ENCODE results near the gene INPP5D.

INPP5D gene

GRCh38 chr2:233218836-233219235, 158.7 kb downstream of the INPP5D start:
- H3K27ac ChIP-seq (ENCODE audit: low read length) = no peak overlapping the region
- TF ChIP-seq EZH2 (IDR thresholded peaks at IDR 0.05; ENCODE audit: borderline replicate concordance, low read depth, low read length, severe bottlenecking) = no peak
- no peak for TF ChIP-seq CTCF (IDR thresholded peaks at IDR 0.05; ENCODE audit: borderline replicate concordance, extremely low read depth, low read length, poor library complexity, severe bottlenecking)
- no peak overlapping the region for H3K4me2 ChIP-seq (ENCODE audit: insufficient read depth, low read length)
- H3K79me2 ChIP-seq (ENCODE audit: insufficient read depth, low read length) = no peaks in the 10 kb centered on the region
- ATAC-seq (ENCODE audit: insufficient read depth, low read depth) (no peak), DNase-seq (no peak)
- H3K4me1 ChIP-seq (ENCODE audit: insufficient read depth, low read length) = no peaks in the 10 kb centered on the region
- no peaks in the 10 kb centered on the region for H3K27me3 ChIP-seq (ENCODE audit: insufficient read depth, low read length, poor library complexity)
- H3K9me3 ChIP-seq (ENCODE audit: insufficient read depth, low read length, severe bottlenecking) = no peaks in the 10 kb centered on the region
- H3K9ac ChIP-seq (ENCODE audit: low read depth, low read length) = no peak overlapping the region
- no peaks in the 10 kb centered on the region for H4K20me1 ChIP-seq (ENCODE audit: insufficient read depth, low read length)
- no peak overlapping the region for H2AFZ ChIP-seq (ENCODE audit: low read depth, low read length)
- H3K4me3 ChIP-seq (ENCODE audit: low read depth in 1 of 2, low read length in 2 of 2) = no peak overlapping the region
- no peaks in the 10 kb centered on the region for H3K36me3 ChIP-seq (ENCODE audit: insufficient read depth, low read length)

DNA sequence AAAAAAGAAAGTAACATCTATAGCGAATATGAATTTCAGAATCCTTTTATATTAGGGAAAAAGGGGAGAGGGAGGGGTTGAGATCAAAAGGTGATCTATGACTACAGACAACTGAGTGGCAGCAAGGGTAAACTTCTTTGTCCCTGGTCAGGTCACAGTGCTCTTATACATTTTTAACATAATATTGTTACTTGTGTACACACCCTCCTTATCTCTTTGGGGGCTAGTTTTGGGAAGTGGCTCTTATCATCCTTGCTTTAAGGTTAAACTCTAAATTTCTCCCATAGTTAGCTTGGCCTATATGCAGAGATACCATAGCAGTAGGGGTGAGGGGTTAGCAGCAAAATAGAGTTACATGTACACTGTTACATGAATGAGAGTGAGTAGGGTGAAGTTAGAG, 159.7 kb downstream of the INPP5D start:
- no peaks in the 10 kb centered on the region for H3K79me2 ChIP-seq (ENCODE audit: insufficient read depth, low read length)

DNA sequence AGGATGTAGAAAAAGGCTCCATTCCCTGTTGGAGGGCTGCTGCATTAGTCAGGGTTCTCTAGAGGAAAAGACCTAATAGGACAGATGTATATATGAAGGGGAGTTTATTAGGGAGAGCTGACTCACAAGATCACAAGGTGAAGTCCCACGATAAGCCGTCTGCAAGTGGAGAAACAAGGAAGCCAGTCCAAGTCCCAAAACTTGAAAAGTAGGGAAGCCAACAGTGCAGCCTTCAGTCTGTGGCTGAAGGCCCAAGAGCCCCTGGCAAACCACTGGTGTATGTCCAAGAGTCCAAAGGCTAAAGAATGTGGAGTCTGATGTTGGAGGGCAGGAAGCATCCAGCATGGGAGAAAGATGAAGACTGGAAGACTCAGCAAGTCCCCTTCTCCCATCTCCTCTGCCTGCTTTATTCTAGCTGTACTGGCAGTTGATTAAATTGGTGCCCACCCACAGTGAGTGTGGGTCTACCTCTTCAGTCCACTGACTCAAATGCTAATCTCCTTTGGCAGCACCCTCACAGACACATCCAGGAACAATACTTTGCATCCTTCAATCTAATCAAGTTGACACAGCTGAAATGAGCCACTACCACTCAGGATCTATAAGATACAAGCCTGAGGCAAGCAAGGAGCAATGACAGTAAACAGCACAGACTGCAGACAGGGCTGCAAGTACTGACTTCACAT, 161.4 kb downstream of the INPP5D start:
- no peak overlapping the region for H3K27ac ChIP-seq (ENCODE audit: low read length)
- TF ChIP-seq CTCF (IDR thresholded peaks at IDR 0.05; ENCODE audit: borderline replicate concordance, extremely low read depth, low read length, poor library complexity, severe bottlenecking) (no peak), EZH2 (IDR thresholded peaks at IDR 0.05; ENCODE audit: borderline replicate concordance, low read depth, low read length, severe bottlenecking) (no peak)
- no peaks in the 10 kb centered on the region for H3K36me3 ChIP-seq (ENCODE audit: insufficient read depth, low read length)
- ATAC-seq (ENCODE audit: insufficient read depth, low read depth) = no peak
- H3K9me3 ChIP-seq (ENCODE audit: insufficient read depth, low read length, severe bottlenecking) = no peaks in the 10 kb centered on the region
- no peaks in the 10 kb centered on the region for H3K79me2 ChIP-seq (ENCODE audit: insufficient read depth, low read length)
- H3K9ac ChIP-seq (ENCODE audit: low read depth, low read length) = no peak overlapping the region
- H4K20me1 ChIP-seq (ENCODE audit: insufficient read depth, low read length) = no peaks in the 10 kb centered on the region
- no peak overlapping the region for H3K4me2 ChIP-seq (ENCODE audit: insufficient read depth, low read length)
- DNase-seq = no peak
- no peak overlapping the region for H3K4me3 ChIP-seq (ENCODE audit: low read depth in 1 of 2, low read length in 2 of 2)
- H3K27me3 ChIP-seq (ENCODE audit: insufficient read depth, low read length, poor library complexity) = no peaks in the 10 kb centered on the region
- H2AFZ ChIP-seq (ENCODE audit: low read depth, low read length) = no peak overlapping the region
- H3K4me1 ChIP-seq (ENCODE audit: insufficient read depth, low read length) = no peaks in the 10 kb centered on the region

More for the DNA sequence above, 159.7 kb downstream of the INPP5D start:
- Histone ChIP-seq H3K9ac (ENCODE audit: low read depth, low read length) (no peak overlapping the region), H3K36me3 (ENCODE audit: insufficient read depth, low read length) (no peaks in the 10 kb centered on the region), H3K27me3 (ENCODE audit: insufficient read depth, low read length, poor library complexity) (no peaks in the 10 kb centered on the region), H3K4me3 (ENCODE audit: low read depth in 1 of 2, low read length in 2 of 2) (no peak overlapping the region), H3K9me3 (ENCODE audit: insufficient read depth, low read length, severe bottlenecking) (no peaks in the 10 kb centered on the region), H4K20me1 (ENCODE audit: insufficient read depth, low read length) (no peaks in the 10 kb centered on the region), H3K27ac (ENCODE audit: low read length) (no peak overlapping the region), H3K4me1 (ENCODE audit: insufficient read depth, low read length) (no peaks in the 10 kb centered on the region), H3K4me2 (ENCODE audit: insufficient read depth, low read length) (no peak overlapping the region), H2AFZ (ENCODE audit: low read depth, low read length) (no peak overlapping the region)
- no peak for TF ChIP-seq EZH2 (IDR thresholded peaks at IDR 0.05; ENCODE audit: borderline replicate concordance, low read depth, low read length, severe bottlenecking)
- no peak for TF ChIP-seq CTCF (IDR thresholded peaks at IDR 0.05; ENCODE audit: borderline replicate concordance, extremely low read depth, low read length, poor library complexity, severe bottlenecking)
- DNase-seq (no peak), ATAC-seq (ENCODE audit: insufficient read depth, low read depth) (no peak)
